Endothelial cell of umbilical vein (primary cell): ENCODE measurements around the gene UVSSA. TPM values are rescaled to one million over a fixed set of nuclear protein-coding genes. Genes with fewer than 3 reads are reported as not detected.

Experiments used
- BruUV-seq: library from RNA; stranded (reverse); fragments of 400-500 nt; replicated peaks from 2 replicates; lab custom pipeline; 2021; lab: Mats Ljungman, UMichigan
- CTCF ChIA-PET: fragments of 300-600, 350-600 bp; sonication (Branson Sonifier 250); formaldehyde crosslinking; loops from one replicate; lab custom pipeline; 2021; ENCODE audit warnings: antibody characterized with exemption, inconsistent platforms; lab: Charles Lee
- POLR2A ChIA-PET: fragments of 300-600, 350-600 bp; sonication (Branson Sonifier 250); formaldehyde crosslinking; loops from one replicate; lab custom pipeline; 2021; ENCODE audit warnings: antibody characterized with exemption, inconsistent platforms; lab: Charles Lee
- DNase-seq: peaks from one replicate; pipeline ENCODE4 v3.0.0-alpha.2; 2011; ENCODE audit warnings: low read depth, low spot score
- FAIRE-seq: peaks from 2 replicates; lab custom pipeline; 2011; peaks lifted over from hg19 to GRCh38; lab: Jason Lieb, UNC
- H2AFZ ChIP-seq: 2 replicates; pipeline ENCODE4 v1.6.0; 2012; ENCODE audit warnings: low read depth, low read length, control low read depth, inconsistent platforms
- H3K27ac ChIP-seq: 2 replicates; pipeline ENCODE4 v1.5.1; 2011; ENCODE audit warnings: low read depth, mild to moderate bottlenecking, control low read depth, low read length, moderate library complexity; ENCODE audit not compliant: insufficient read depth
- H3K27me3 ChIP-seq, 2 experiments: 2 replicates each; pipeline versions ENCODE4 v1.6.0 to v1.6.1; 2011; ENCODE audit warnings: low read length in 2 of 2, mixed read lengths in 1 of 2; ENCODE audit not compliant: control insufficient read depth in 2 of 2, insufficient read depth in 2 of 2
- H3K36me3 ChIP-seq, 2 experiments: 2 replicates in 1 of 2; 3 replicates in 1 of 2; pipeline ENCODE4 v1.5.1; 2011; ENCODE audit warnings: low read length in 2 of 2, mild to moderate bottlenecking in 1 of 2, moderate library complexity in 1 of 2; ENCODE audit not compliant: control insufficient read depth in 2 of 2, insufficient read depth in 2 of 2; ENCODE audit errors: extremely low read depth in 1 of 2
- H3K4me1 ChIP-seq: 3 replicates; pipeline ENCODE4 v1.5.1; 2011; ENCODE audit warnings: mild to moderate bottlenecking, low read length; ENCODE audit not compliant: control insufficient read depth, insufficient read depth; ENCODE audit errors: extremely low read depth
- H3K4me2 ChIP-seq: 2 replicates; pipeline ENCODE4 v1.6.1; 2011; ENCODE audit warnings: low read length, control low read depth, mixed read lengths; ENCODE audit not compliant: insufficient read depth
- H3K4me3 ChIP-seq, 3 experiments: fragments of 200-600 bp in 1 of 3; sonication (generic), shearing (Covaris generic) in 1 of 3; replicated peaks in 1 of 3; 2 replicates each; pipeline ENCODE4 v1.5.1; 2011 to 2016; ENCODE audit warnings: control low read depth in 3 of 3, low read length in 3 of 3, mild to moderate bottlenecking in 2 of 3, inconsistent platforms in 1 of 3, low read depth in 1 of 3, moderate library complexity in 1 of 3; ENCODE audit not compliant: insufficient read depth in 1 of 3
- H3K79me2 ChIP-seq: 2 replicates; pipeline ENCODE4 v1.6.0; 2012; ENCODE audit warnings: low read length, inconsistent platforms; ENCODE audit not compliant: control insufficient read depth, insufficient read depth
- H3K9ac ChIP-seq: replicated peaks from 2 replicates; pipeline ENCODE3; 2011; ENCODE audit warnings: low read length, control low read depth; ENCODE audit not compliant: insufficient read depth; ENCODE audit errors: extremely low read depth
- H3K9me1 ChIP-seq: replicated peaks from 3 replicates; pipeline ENCODE4 v1.6.0; 2011; ENCODE audit warnings: mild to moderate bottlenecking, low read length; ENCODE audit not compliant: control insufficient read depth, insufficient read depth; ENCODE audit errors: extremely low read depth
- H3K9me3 ChIP-seq: replicated peaks from 2 replicates; pipeline ENCODE4 v1.5.1; 2012; ENCODE audit warnings: low read length, inconsistent platforms; ENCODE audit not compliant: control insufficient read depth, insufficient read depth
- H4K20me1 ChIP-seq: replicated peaks from 2 replicates; pipeline ENCODE3; 2011; ENCODE audit warnings: mild to moderate bottlenecking, low read length; ENCODE audit not compliant: control insufficient read depth, insufficient read depth; ENCODE audit errors: extremely low read depth
- CTCF ChIP-seq, 2 donors: IDR thresholded peaks; 1 replicate in 1 of 2; 2 replicates in 1 of 2; pipeline ENCODE4 v1.5.1; 2011; ENCODE audit warnings: low read length in 2 of 2, mild to moderate bottlenecking in 2 of 2, moderate library complexity in 2 of 2, control low read depth in 1 of 2, inconsistent platforms in 1 of 2, low read depth in 1 of 2; ENCODE audit not compliant: insufficient read depth in 1 of 2; ENCODE audit errors: extremely low read depth in 1 of 2
- EZH2 ChIP-seq: IDR thresholded peaks from 2 replicates; pipeline ENCODE4 v1.6.1; 2012; ENCODE audit warnings: borderline replicate concordance, low read depth, mild to moderate bottlenecking, moderate library complexity, low read length, inconsistent platforms; ENCODE audit not compliant: severe bottlenecking
- FOS ChIP-seq: IDR thresholded peaks from 2 replicates; pipeline ENCODE4 v1.6.1; 2011; ENCODE audit warnings: mild to moderate bottlenecking, low read length, moderate library complexity, borderline replicate concordance; ENCODE audit not compliant: insufficient read depth
- GATA2 ChIP-seq: IDR thresholded peaks from 2 replicates; pipeline ENCODE4 v1.7.0; 2011; ENCODE audit warnings: low read depth, mild to moderate bottlenecking, moderate library complexity, mixed read lengths, low read length; ENCODE audit not compliant: insufficient read length, insufficient read depth
- JUN ChIP-seq: IDR thresholded peaks from 2 replicates; pipeline ENCODE4 v1.6.1; 2011; ENCODE audit warnings: borderline replicate concordance, low read depth; ENCODE audit not compliant: insufficient read length, insufficient read depth
- MYC ChIP-seq: IDR thresholded peaks from one replicate; pipeline ENCODE4 v1.6.1; 2011; ENCODE audit warnings: mild to moderate bottlenecking, low read depth, low read length
- POLR2A ChIP-seq: IDR thresholded peaks from 2 replicates; pipeline ENCODE4 v1.6.1; 2012; ENCODE audit warnings: low read depth, mild to moderate bottlenecking, control low read depth, low read length
- POLR2AphosphoS5 ChIP-seq: IDR thresholded peaks from 2 replicates; pipeline ENCODE4 v1.6.1; 2012; ENCODE audit warnings: low read depth, mild to moderate bottlenecking, control low read depth, low read length, moderate library complexity; ENCODE audit not compliant: insufficient read depth
- dilution Hi-C: fragments of 300-500 bp; cut with MboI; formaldehyde crosslinking; loops from one replicate; pipeline ENCODE4 v1.15.0; 2019; ENCODE audit warnings: low sequenced_read_pairs; ENCODE audit not compliant: extremely low pct_ligation_motif_present
- intact Hi-C: fragments of 100-400 bp; cut with micrococcal nuclease; formaldehyde crosslinking; loops from one replicate; pipeline ENCODE4 v1.10.0; 2022
- polyA plus RNA-seq, 4 experiments: library from polyadenylated mRNA; depleted of rRNA in 3 of 4; stranded (reverse) in 3 of 4; unstranded in 1 of 4; fragments of >200 nt; gene quantifications; 2 replicates each; pipeline versions ENCODE4 v1.2.1 to v1.2.3, GENCODE V29; 2011 to 2012; ENCODE audit warnings: missing spikeins in 1 of 4
- total RNA-seq: library from RNA; stranded (reverse); gene quantifications from 2 replicates; pipeline ENCODE4 v1.2.3, GENCODE V29; 2021
- TF ChIP-seq, protein P1 (sequence below): IDR thresholded peaks from 2 replicates; pipeline ENCODE4 v1.6.1; 2011; ENCODE audit not compliant: insufficient read depth, insufficient read length

UVSSA gene
- total and polyA plus RNA-seq, 2 donors (not counting 3 experiments of a cell fraction or from before 2014, with no cell fraction given) = 7.1 to 14.9 TPM

- DNase-seq = no peak
- Histone ChIP-seq H3K27me3 (no peaks in the 10 kb centered on the region), H3K9me1 (no peaks in the 10 kb centered on the region), H3K9me3 (no peaks in the 10 kb centered on the region), H3K36me3 (no peaks in the 10 kb centered on the region), H4K20me1 (no peaks in the 10 kb centered on the region), H3K79me2 (no peaks in the 10 kb centered on the region), H3K4me1 (peaks cover 13% of the 10 kb centered on the region), H3K9ac (no peak overlapping the region), H3K27ac (no peak overlapping the region), H3K4me3 (no peak overlapping the region), H2AFZ (no peak overlapping the region), H3K4me2 (no peak overlapping the region)
- intact Hi-C loops = no loop called here
- dilution Hi-C loops = no loop called here
- TF ChIP-seq, protein P1, sequence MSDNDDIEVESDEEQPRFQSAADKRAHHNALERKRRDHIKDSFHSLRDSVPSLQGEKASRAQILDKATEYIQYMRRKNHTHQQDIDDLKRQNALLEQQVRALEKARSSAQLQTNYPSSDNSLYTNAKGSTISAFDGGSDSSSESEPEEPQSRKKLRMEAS = no peak
- TF ChIP-seq GATA2 (no peak), POLR2AphosphoS5 (no peak), EZH2 (no peak), MYC (no peak)
- ChIA-PET POLR2A (no interaction called here), CTCF (interaction anchor here (1.3 to 3.7 kb wide), 2 partner anchors 220 to 277 kb away, joined by 3 to 15 read pairs; no protein-coding TSS in a partner anchor)
- no TSS peak for BruUV-seq
- no peak for FAIRE-seq
Observed at GRCh38 chr4:1352567-1352900, 5.5 kb downstream of the UVSSA start.

GRCh38 chr4:1353186-1354055 lies 6.4 kb downstream of the UVSSA start:
- no peaks in the 10 kb centered on the region for H3K27me3 ChIP-seq
- CTCF ChIA-PET = interaction anchor here (1.3 to 3.7 kb wide), 4 partner anchors 160 to 276 kb away, joined by 3 to 53 read pairs (median 11); no protein-coding TSS in a partner anchor
- DNase-seq (no peak), FAIRE-seq (no peak)
- no peaks in the 10 kb centered on the region for H4K20me1 ChIP-seq
- no peaks in the 10 kb centered on the region for H3K9me3 ChIP-seq
- H3K79me2 ChIP-seq = no peaks in the 10 kb centered on the region
- H3K4me1 ChIP-seq = peaks cover 4% of the 10 kb centered on the region
- no peaks in the 10 kb centered on the region for H3K36me3 ChIP-seq
- dilution Hi-C loops = no loop called here
- no peak for TF ChIP-seq POLR2AphosphoS5
- no peak for TF ChIP-seq JUN
- no peak for TF ChIP-seq FOS
- TF ChIP-seq CTCF (IDR thresholded peaks at IDR 0.05; ENCODE audit: extremely low read depth in 1 of 2, insufficient read depth in 1 of 2, low read depth in 1 of 2, low read length in 2 of 2) = no peak
- TF ChIP-seq GATA2 = no peak
- TF ChIP-seq POLR2A = no peak
- TF ChIP-seq, protein P1 = no peak
- TF ChIP-seq MYC = no peak
- TF ChIP-seq EZH2 = no peak
- no peak overlapping the region for H3K9ac ChIP-seq
- no peak overlapping the region for H3K4me2 ChIP-seq
- H3K9me1 ChIP-seq = no peaks in the 10 kb centered on the region
- POLR2A ChIA-PET = no interaction called here
- intact Hi-C loops = no loop called here
- H3K4me3 ChIP-seq = no peak overlapping the region
- no TSS peak for BruUV-seq
- H3K27ac ChIP-seq = no peak overlapping the region
- H2AFZ ChIP-seq = no peak overlapping the region
